ENCODE data around the gene PGGT1B.

DNA sequence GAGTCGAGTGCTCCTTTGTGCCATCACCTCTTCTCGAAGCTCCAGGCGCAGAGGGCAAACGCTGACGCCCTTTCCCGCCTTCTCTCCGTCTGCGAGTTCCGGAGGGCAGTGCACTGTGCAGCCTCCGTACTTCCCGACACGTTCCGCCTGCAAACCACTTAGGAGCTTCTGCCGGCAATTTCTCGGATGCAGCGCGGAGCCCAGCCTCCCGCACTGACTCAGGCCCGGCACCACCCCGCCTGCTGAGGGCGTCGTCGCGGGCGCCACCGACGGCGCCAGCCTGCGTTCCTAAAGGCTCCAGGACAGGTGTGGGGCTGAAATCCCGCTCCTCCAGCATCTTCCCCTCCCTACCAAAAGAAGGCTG is 83.7 kb downstream of the PGGT1B start:
- TF ChIP-seq, protein P1, sequence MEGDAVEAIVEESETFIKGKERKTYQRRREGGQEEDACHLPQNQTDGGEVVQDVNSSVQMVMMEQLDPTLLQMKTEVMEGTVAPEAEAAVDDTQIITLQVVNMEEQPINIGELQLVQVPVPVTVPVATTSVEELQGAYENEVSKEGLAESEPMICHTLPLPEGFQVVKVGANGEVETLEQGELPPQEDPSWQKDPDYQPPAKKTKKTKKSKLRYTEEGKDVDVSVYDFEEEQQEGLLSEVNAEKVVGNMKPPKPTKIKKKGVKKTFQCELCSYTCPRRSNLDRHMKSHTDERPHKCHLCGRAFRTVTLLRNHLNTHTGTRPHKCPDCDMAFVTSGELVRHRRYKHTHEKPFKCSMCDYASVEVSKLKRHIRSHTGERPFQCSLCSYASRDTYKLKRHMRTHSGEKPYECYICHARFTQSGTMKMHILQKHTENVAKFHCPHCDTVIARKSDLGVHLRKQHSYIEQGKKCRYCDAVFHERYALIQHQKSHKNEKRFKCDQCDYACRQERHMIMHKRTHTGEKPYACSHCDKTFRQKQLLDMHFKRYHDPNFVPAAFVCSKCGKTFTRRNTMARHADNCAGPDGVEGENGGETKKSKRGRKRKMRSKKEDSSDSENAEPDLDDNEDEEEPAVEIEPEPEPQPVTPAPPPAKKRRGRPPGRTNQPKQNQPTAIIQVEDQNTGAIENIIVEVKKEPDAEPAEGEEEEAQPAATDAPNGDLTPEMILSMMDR (IDR thresholded peaks at IDR 0.05; ENCODE audit: low read depth, low read length, poor library complexity, severe bottlenecking): no peak
- no peak for TF ChIP-seq EZH2phosphoT487 (IDR thresholded peaks at IDR 0.05; ENCODE audit: borderline replicate concordance, low read length)

Measured in DOHH2 (cell line).